GM13977 (cell line): ENCODE results near the gene ST7.

Source experiments
- DNase-seq: peaks from one replicate; pipeline ENCODE4 v3.0.0; 2012; ENCODE audit warnings: low spot score
- CTCF ChIP-seq: IDR thresholded peaks from 2 replicates; pipeline ENCODE4 v1.5.1; 2012; ENCODE audit warnings: mild to moderate bottlenecking, control low read depth; ENCODE audit not compliant: insufficient read depth; ENCODE audit errors: extremely low read depth, missing control alignments
- in situ Hi-C: fragments of 300-500 bp; cut with MboI; formaldehyde crosslinking; loops from one replicate; pipeline ENCODE4 v1.12.0; 2022; ENCODE audit warnings: low sequenced_read_pairs, low pct_unique_long_range_greater_than_20kb, mixed read lengths, inconsistent platforms; ENCODE audit not compliant: unreplicated experiment

ST7 gene

GRCh38 chr7:117264716-117265115 lies 311.4 kb downstream of the ST7 start:
- DNase-seq, result no peak
- no peak for TF ChIP-seq CTCF
- in situ Hi-C loops, result no loop called here

GRCh38 chr7:117269417-117269816 lies 316.1 kb downstream of the ST7 start:
- TF ChIP-seq CTCF, result no peak
- in situ Hi-C loops, result no loop called here
- no peak for DNase-seq

GRCh38 chr7:117269886-117270285 lies 316.6 kb downstream of the ST7 start:
- no peak for DNase-seq
- in situ Hi-C loops, result no loop called here
- TF ChIP-seq CTCF, result no peak

- TF ChIP-seq CTCF, result no peak
- DNase-seq, result no peak
- in situ Hi-C loops, result no loop called here
Measured at GRCh38 chr7:117270371-117270770, 317.1 kb downstream of the ST7 start.

GRCh38 chr7:117271566-117271965 lies 318.3 kb downstream of the ST7 start:
- in situ Hi-C loops, result no loop called here
- no peak for TF ChIP-seq CTCF
- no peak for DNase-seq

GRCh38 chr7:117272017-117272759 lies 318.9 kb downstream of the ST7 start:
- TF ChIP-seq CTCF, result no peak
- no peak for DNase-seq
- in situ Hi-C loops, result no loop called here
